Stimulated activated CD8-positive, alpha-beta memory T cell treated with anti-CD3 and anti-CD28 coated beads, Interleukin-4, amount 100 ng/mL, for 1 hour (primary cell): Measurements from ENCODE around the gene TTLL6.

Experiments used
- DNase-seq, 2 donors: peaks; one replicate each; pipeline ENCODE4 v3.0.0-alpha.2; 2020; ENCODE audit warnings: low read depth in 2 of 2, low spot score in 1 of 2

The TTLL6 gene

DNA sequence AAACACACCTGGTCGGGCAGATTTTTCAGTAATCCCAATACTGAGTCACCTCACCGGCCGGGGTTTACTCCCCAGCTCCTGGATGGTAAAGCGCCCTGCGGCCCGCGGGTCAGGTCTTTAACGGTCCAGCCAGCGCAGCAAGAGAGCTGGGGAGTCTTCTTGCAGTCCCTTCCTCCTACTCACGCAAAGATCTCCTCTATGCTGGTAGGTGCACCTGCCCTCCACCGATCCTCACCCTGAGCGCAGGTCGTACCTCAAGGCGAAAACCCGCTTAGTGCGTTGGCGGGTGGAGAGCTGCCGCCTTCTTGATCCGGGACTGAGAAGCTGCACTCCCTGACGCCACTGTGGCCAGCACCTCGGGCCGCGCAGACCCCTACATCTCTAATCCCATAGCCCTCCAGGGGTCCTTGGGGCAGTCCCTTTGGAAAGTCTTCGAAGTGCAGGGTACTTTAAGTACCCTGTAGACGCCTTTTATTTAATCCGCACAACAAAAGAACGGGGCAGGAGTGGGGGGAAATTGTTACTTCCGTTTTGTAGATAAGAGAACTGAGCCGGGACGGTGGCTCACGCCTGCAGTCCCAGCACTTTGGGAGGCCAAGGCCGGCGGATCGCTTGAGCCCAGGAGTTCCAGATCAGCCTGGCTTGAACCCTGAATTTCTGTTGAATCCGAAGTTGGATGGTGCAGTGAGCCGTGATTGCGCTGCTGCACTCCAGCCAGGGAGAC, 78.1 kb downstream of the TTLL6 start:
- DNase-seq = no peak

DNA sequence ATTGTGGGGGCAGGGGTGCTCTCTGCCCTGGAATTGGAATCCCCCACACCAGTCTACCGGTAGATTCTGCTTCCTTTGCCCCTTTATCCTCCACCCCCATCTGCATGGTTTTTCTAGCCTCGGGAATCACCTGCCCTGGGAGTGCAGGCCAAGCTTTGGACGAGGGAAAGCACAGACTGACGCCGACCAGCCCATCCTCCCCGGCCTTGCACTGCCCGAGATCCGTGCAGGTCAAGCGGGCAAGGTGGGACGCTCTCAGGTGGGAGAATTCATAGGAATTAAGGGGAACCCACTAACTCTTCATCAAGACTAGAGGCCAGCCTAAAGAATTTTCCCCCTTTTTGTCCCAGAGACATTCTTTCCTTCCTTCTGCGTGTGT, 78.6 kb downstream of the TTLL6 start:
- no peak for DNase-seq

DNA sequence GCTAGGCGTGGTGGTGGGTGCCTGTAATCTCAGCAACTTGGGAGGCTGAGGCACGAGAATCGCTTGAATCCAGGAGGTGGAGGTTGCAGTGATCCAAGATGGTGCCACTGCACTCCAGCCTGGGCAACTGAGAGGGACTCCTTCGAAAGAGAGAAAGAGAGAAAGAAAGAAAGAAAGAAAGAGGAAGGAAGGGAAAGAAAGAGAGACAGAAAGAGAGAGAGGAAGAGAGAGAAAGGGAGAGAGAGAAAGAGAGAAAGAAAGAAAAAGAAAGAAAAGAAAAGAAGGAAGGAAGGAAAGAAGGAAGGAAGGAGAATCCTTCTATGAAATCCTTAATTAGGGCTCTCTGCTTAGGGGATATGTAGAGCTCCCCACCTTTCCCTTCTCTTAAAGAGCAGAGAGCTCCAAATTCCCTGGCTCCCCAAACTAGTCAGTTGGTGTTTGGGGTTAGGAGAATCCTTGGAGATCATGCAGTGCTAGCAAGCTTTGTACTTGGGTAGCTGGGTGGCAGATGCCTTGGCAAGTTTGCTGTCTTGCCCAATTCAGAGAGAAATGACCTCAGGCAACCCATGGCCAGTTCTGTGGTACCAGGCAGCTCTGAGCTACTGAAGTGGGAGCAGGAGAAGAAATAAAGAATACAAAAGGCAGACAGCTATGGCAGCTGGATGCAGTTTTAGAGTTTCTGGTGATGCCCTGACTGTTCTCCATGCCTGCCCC, 79.5 kb downstream of the TTLL6 start:
- DNase-seq = no peak

- no peak for DNase-seq
Observed at GRCh38 chr17:48735062-48735351, 82.0 kb downstream of the TTLL6 start.

DNA sequence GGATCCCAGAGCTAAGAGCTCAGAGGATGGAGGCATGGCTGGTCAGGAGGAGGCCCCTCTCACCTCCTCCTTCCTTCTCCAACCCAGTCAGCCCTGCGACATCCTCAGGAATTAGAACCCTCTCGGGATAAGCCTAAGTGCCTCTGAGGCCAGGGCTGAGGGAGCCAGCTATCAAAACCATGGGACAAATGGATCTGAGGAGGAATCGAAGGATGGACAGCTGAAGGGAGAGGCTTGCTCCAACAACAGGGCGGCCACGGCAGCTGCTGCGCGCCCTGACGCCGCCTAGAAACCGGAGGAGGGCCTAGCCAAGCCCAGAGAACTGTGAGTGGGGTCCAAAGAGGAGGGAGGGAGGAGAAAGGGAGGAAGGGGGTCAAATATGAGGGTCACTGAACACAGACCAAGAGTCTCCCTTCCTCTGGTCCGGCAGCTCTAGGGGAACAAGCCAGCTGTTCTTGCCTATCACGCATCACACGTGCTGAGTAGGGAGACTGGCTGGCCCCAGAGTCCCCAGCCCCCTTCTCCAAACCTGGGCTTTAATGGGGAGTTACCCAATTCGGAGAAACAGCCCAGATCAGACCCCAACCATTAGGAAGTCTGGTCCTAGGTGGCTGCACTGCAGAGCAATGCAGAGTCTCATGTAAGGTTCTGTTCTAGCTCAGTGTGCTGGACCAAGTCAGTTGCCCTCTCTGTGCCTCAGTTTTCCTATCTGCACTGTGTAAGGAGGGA, 82.5 kb downstream of the TTLL6 start:
- no peak for DNase-seq

GRCh38 chr17:48733632-48734328, 83.2 kb downstream of the TTLL6 start:
- no peak for DNase-seq

DNA sequence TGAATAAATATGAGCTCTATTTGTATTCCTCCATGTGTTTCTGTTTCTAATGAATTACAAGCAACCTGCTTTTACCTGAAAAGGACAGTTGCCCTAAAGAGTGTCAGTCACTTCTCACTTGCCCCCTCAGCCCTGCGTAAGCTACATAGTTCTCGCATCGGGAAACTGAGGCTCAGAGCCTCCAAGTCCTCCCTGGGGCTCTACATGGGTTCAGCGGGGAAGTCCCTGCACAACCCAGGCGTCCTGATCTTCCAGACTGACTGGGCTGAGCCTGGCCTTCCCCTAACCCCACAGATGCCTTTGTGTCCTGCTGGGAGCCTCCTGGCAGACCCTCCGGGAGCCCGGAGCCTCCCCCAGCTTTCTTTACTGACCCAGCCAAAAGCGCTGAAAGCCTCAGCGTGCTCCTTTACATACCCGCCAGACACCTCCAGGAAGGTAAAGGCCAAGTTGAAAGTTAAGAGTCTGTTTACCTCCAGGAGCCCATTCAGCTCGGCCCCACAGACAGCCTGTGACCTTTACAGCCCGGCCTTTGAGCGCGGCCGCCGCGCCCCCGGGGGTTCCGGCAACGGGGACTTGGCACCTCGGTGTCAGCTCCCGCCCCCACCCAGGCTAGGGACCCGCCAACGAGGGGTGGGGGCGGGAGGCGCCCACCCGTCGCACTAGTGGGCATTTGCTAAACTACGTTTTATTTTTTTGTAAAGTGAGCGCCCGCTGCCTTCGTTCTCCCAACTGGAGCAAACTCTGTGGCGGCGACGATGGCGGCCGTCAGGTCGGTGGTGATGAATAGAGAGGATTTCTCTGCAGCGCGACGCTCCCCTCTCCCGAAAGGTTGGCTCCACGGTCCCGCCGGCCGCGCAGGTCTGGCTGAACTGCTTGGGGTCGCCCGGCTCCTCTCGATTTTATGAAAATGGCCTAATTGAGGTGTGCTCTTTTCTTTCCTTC, 84.1 kb downstream of the TTLL6 start:
- DNase-seq = no peak

DNA sequence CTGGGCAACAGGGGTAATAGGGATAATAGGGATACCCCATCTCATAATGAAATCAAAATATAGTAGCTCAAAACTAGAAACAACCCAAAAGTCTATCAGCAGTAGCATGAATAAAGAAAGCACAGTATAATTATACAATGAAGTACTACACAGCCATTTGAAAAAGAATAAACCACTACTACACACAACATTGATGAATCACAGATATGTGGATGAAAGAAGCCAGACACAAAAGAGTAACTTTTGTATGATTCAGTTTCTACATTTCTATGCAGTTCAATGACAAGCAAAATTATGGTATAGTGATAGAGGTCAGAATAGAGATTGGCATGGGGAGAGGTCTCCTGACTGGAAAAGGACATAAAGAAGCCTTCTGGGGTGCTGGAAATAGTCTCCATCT, 85.7 kb downstream of the TTLL6 start:
- no peak for DNase-seq

DNA sequence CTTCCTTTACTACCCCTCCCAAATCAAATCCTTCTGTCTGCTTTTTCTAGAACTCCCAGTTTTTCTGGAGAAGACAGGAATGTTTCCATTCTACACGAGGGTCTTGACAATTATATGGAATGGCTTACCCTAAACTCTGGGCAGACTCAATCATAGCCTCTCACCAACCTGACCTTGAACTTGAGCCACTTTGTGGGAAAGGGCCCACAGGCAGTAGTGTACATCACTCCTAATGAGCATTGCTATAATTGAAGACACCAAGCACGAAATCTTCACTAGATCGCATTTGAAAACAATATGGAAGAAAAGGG, 86.8 kb downstream of the TTLL6 start:
- no peak for DNase-seq

GRCh38 chr17:48729335-48730239, 87.4 kb downstream of the TTLL6 start:
- DNase-seq = no peak

- DNase-seq = no peak
Observed at GRCh38 chr17:48728232-48729231, 88.5 kb downstream of the TTLL6 start, which contains the start of gene HOXB13. Gene HOXB13, minus strand, starts transcription at chr17:48728750. Its CDS starts 157 bp downstream, at chr17:48728593.

GRCh38 chr17:48727415-48728175, 89.4 kb downstream of the TTLL6 start:
- no peak for DNase-seq

GRCh38 chr17:48726916-48727286, 90.1 kb downstream of the TTLL6 start:
- no peak for DNase-seq

DNA sequence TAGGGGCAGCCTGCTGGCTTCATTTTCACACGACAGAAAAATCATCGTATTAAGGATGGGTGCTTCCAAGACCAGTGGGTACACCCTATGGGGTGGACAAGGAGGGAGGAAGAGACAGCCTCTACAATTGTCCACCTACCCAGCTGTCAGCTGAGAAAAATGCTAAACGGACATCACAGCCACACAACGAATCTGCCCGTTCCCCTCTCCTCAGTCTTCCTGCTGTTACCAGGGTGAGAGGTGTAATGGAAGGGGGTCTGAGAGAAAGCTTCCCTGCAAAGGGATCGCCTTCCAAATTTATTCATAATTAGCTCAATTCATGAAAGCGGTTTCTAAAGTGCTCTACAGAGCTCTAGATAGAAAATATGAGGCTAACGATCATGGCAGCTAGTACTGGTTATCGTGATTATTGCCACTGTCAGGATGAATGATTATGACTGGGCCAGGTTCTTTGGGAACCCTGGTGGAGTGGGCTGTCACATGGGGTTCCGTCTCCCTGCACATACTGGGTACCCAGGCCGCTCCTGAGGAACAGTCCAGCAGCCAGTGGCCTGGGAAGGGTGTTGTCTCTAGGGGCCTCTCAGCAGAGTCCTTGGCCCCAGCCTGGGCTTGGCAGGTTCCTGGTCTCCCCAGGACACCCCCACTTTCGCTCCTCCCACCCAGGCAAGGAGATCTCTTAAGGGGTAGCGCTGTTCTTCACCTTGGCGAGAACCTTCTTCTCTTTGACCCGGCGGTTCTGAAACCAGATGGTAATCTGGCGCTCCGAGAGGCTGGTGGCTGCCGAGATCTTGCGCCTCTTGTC, 90.7 kb downstream of the TTLL6 start:
- DNase-seq = no peak

DNA sequence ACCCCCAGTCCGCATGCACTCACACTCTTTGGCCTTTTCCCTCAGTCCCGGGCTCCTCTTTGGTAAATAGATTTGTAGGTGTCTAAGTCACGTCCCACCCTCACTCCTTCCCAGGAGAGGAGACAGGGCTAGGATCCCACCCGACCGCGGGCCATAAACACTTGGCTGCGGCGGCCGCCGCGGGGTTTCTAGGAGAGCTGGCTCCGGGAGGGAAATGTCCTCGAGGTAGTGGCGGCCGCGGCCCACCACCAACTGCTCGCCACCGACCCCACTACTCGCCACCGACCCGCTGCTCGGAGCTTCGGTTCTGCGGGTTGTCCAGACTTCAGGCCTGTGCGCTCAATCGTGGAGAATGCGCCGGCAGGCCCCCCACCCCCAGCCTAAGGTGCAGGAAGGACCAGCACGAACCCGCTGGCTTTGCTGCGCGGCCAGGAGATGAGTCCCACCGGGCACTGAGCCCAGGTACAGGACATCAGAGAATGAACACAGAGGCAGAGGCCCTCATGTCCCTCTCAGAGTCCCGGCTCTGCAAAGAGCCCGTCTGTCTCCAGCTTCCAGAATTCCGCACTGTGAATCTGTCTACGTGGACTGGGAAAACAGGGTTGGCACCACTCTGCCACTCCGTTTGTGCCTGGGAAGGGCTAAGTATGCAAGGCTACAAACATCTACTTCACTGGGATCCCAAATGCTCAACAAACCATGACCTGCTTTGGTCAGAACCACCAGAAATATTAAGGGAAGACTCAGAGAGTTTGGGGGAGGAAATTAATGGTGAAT, 91.6 kb downstream of the TTLL6 start:
- no peak for DNase-seq

- no peak for DNase-seq
Observed at GRCh38 chr17:48725004-48725287, 92.1 kb downstream of the TTLL6 start.
